IMR-90 (cell line): ENCODE measurements around the gene MAP10. TPM values are rescaled to one million over a fixed set of nuclear protein-coding genes. Genes with fewer than 3 reads are reported as not detected.

Experiments
- ATAC-seq: fragments of 200-7000 bp; cut with Tn5 transposase; 2 replicates; pipeline ENCODE4 v1.9.1; 2020; ENCODE audit warnings: low read depth, mild to moderate bottlenecking, moderate library complexity
- BruUV-seq: library from RNA; stranded (reverse); fragments of 400-500 nt; replicated peaks from 2 replicates; lab custom pipeline; 2021; lab: Mats Ljungman, UMichigan
- CTCF ChIA-PET: fragments of 300-600 bp; formaldehyde crosslinking; extraction: SDS; loops from one replicate; lab custom pipeline; 2021; ENCODE audit warnings: antibody characterized with exemption; lab: Yijun Ruan, JAX
- POLR2A ChIA-PET: fragments of 300-600 bp; sonication (Branson Sonifier 250); formaldehyde crosslinking; loops from one replicate; lab custom pipeline; 2022; ENCODE audit warnings: antibody characterized with exemption; ENCODE audit not compliant: unreplicated experiment; lab: Charles Lee
- DNase-seq: peaks from one replicate; pipeline ENCODE4 v3.0.0; 2013
- H2AFZ ChIP-seq: replicated peaks from 2 replicates; pipeline ENCODE3; 2013; ENCODE audit warnings: low read length, mild to moderate bottlenecking; ENCODE audit not compliant: poor library complexity
- H2AK5ac ChIP-seq: 2 replicates; pipeline ENCODE4 v1.6.1; 2013; ENCODE audit warnings: low read depth, low read length, inconsistent platforms
- H2AK9ac ChIP-seq: replicated peaks from 2 replicates; pipeline ENCODE3; 2013; ENCODE audit warnings: mild to moderate bottlenecking, low read depth, low read length, moderate library complexity; ENCODE audit not compliant: poor library complexity
- H2BK120ac ChIP-seq: 2 replicates; pipeline ENCODE4 v1.6.1; 2013; ENCODE audit warnings: low read depth, low read length, inconsistent platforms
- H2BK15ac ChIP-seq: 3 replicates; pipeline ENCODE4 v1.6.1; 2013; ENCODE audit warnings: low read depth, low read length, inconsistent platforms
- H2BK20ac ChIP-seq: 2 replicates; pipeline ENCODE4 v1.6.1; 2013; ENCODE audit warnings: low read depth, mild to moderate bottlenecking, inconsistent platforms, low read length, moderate library complexity
- H2BK5ac ChIP-seq: 2 replicates; pipeline ENCODE4 v1.6.1; 2013; ENCODE audit warnings: mild to moderate bottlenecking, low read depth, low read length, inconsistent platforms; ENCODE audit not compliant: poor library complexity, severe bottlenecking
- H3K14ac ChIP-seq: replicated peaks from 2 replicates; pipeline ENCODE4 v1.6.1; 2013; ENCODE audit warnings: low read depth, low read length, inconsistent platforms
- H3K18ac ChIP-seq: 2 replicates; pipeline ENCODE4 v1.6.1; 2013; ENCODE audit warnings: low read depth, low read length, control low read depth
- H3K23ac ChIP-seq: 2 replicates; pipeline ENCODE4 v1.6.1; 2013; ENCODE audit warnings: low read depth, low read length, inconsistent platforms
- H3K27ac ChIP-seq: 2 replicates; pipeline ENCODE4 v1.5.1; 2013; ENCODE audit warnings: mild to moderate bottlenecking, control low read depth, low read length; ENCODE audit not compliant: insufficient read depth
- H3K27me3 ChIP-seq: 2 replicates; pipeline ENCODE4 v1.6.1; 2013; ENCODE audit warnings: low read length; ENCODE audit not compliant: control insufficient read depth, insufficient read depth
- H3K36me3 ChIP-seq: 2 replicates; pipeline ENCODE4 v1.6.1; 2013; ENCODE audit warnings: low read length, mixed read lengths; ENCODE audit not compliant: control insufficient read depth, insufficient read depth
- H3K4ac ChIP-seq: 2 replicates; pipeline ENCODE4 v1.6.1; 2013; ENCODE audit warnings: low read depth, low read length, inconsistent platforms
- H3K4me1 ChIP-seq: 2 replicates; pipeline ENCODE4 v1.6.1; 2013; ENCODE audit warnings: low read length, mixed read lengths; ENCODE audit not compliant: control insufficient read depth, insufficient read depth
- H3K4me2 ChIP-seq: 2 replicates; pipeline ENCODE4 v1.6.1; 2013; ENCODE audit warnings: low read depth, mild to moderate bottlenecking, control low read depth, low read length, moderate library complexity
- H3K4me3 ChIP-seq: 2 replicates; pipeline ENCODE4 v1.5.1; 2013; ENCODE audit warnings: low read depth, mild to moderate bottlenecking, control low read depth, low read length, moderate library complexity; ENCODE audit not compliant: insufficient read depth
- H3K56ac ChIP-seq: 2 replicates; pipeline ENCODE4 v1.6.1; 2013; ENCODE audit warnings: low read length, inconsistent platforms; ENCODE audit not compliant: insufficient read depth; ENCODE audit errors: extremely low read depth
- H3K79me1 ChIP-seq, 2 experiments: 2 replicates each; pipeline ENCODE4 v1.6.1; 2013; ENCODE audit warnings: low read length in 2 of 2, inconsistent platforms in 1 of 2, low read depth in 1 of 2
- H3K9ac ChIP-seq: 2 replicates; pipeline ENCODE4 v1.6.1; 2013; ENCODE audit warnings: low read depth, low read length, control low read depth
- H3K9me1 ChIP-seq: 2 replicates; pipeline ENCODE4 v1.6.1; 2013; ENCODE audit warnings: low read length, inconsistent platforms; ENCODE audit not compliant: insufficient read depth
- H3K9me3 ChIP-seq: 2 replicates; pipeline ENCODE4 v1.6.1; 2013; ENCODE audit warnings: low read length; ENCODE audit not compliant: control insufficient read depth, insufficient read depth
- H4K20me1 ChIP-seq: 2 replicates; pipeline ENCODE4 v1.6.1; 2013; ENCODE audit warnings: low read length, inconsistent platforms; ENCODE audit not compliant: insufficient read depth
- H4K5ac ChIP-seq: 2 replicates; pipeline ENCODE4 v1.6.1; 2013; ENCODE audit warnings: mild to moderate bottlenecking, low read depth, low read length, control low read depth
- H4K8ac ChIP-seq, 2 experiments: 2 replicates each; pipeline ENCODE4 v1.6.1; 2013; ENCODE audit warnings: low read depth in 2 of 2, low read length in 2 of 2, control low read depth in 1 of 2, inconsistent platforms in 1 of 2
- H4K91ac ChIP-seq: 2 replicates; pipeline ENCODE4 v1.6.1; 2013; ENCODE audit warnings: low read depth, low read length, inconsistent platforms; ENCODE audit not compliant: insufficient read depth
- CEBPB ChIP-seq: IDR thresholded peaks from 2 replicates; pipeline ENCODE4 v1.6.1; 2012; ENCODE audit warnings: low read depth, low read length, improper control_type of control experiment
- RAD21 ChIP-seq: IDR thresholded peaks from 2 replicates; pipeline ENCODE4 v1.6.1; 2012; ENCODE audit warnings: low read length, improper control_type of control experiment
- USF2 ChIP-seq: fragments of 150-350 bp; IDR thresholded peaks from 2 replicates; pipeline ENCODE4 v1.6.1; 2017; ENCODE audit warnings: mild to moderate bottlenecking, antibody characterized with exemption, low read length, low read depth
- WGBS, 2 experiments: methylation state at CpG; one replicate each; pipeline versions ENCODE4 v1.1.5 to v1.1.7; 2013; ENCODE audit warnings: missing lambda C conversion rate in 2 of 2; ENCODE audit not compliant: insufficient read length in 1 of 2; ENCODE audit errors: extremely low coverage in 2 of 2; 5-methylcytosine and 5-hydroxymethylcytosine counted together
- dilution Hi-C: fragments of 300-500 bp; cut with HindIII; formaldehyde crosslinking; loops from one replicate; pipeline ENCODE4 v1.14.3; 2018; ENCODE audit warnings: low sequenced_read_pairs; ENCODE audit not compliant: unreplicated experiment
- in situ Hi-C: fragments of 300-500 bp; cut with MboI; formaldehyde crosslinking; loops from 3 replicates; pipeline ENCODE4 v1.14.3; 2019; ENCODE audit warnings: low sequenced_read_pairs, inconsistent platforms, mixed read lengths
- intact Hi-C: fragments of 100-400 bp; cut with micrococcal nuclease; formaldehyde crosslinking; loops from 2 replicates; pipeline ENCODE4 v1.10.0; 2022
- polyA plus RNA-seq, 3 experiments: library from polyadenylated mRNA; depleted of rRNA; stranded (reverse); fragments of >200 nt; gene quantifications; 2 replicates each; pipeline ENCODE4 v1.2.3, GENCODE V29; 2012; ENCODE audit warnings: low replicate concordance in 1 of 3
- total RNA-seq: library from RNA; depleted of rRNA; stranded (reverse); fragments of >200 nt; gene quantifications from 2 replicates; pipeline ENCODE4 v1.2.3, GENCODE V29; 2012

MAP10 gene
- total and polyA plus RNA-seq, 2 of the 4 experiments (the other 2 are of a cell fraction) = 1.0 to 1.1 TPM

GRCh38 chr1:232844791-232845190 is 39.6 kb downstream of the MAP10 start:
- BruUV-seq = no TSS peak
- no peak for ATAC-seq
- no peak overlapping the region for H4K91ac ChIP-seq
- no peak overlapping the region for H2BK120ac ChIP-seq
- ChIA-PET CTCF (no interaction called here), POLR2A (no interaction called here)
- no peaks in the 10 kb centered on the region for H3K9me3 ChIP-seq
- no peak overlapping the region for H3K9ac ChIP-seq
- H2AK9ac ChIP-seq = no peak overlapping the region
- no peak overlapping the region for H4K8ac ChIP-seq
- intact Hi-C loops (no loop called here), dilution Hi-C loops (loop anchor here (25.0 kb wide), 1 partner anchor 93 kb away; no protein-coding TSS in a partner anchor), in situ Hi-C loops (no loop called here)
- TF ChIP-seq USF2 (peak; percentile 23; the same call in 1 of the 2 replicates), RAD21 (no peak), CEBPB (peak; percentile 43; the same call in 1 of the 2 replicates)
- H3K36me3 ChIP-seq = no peaks in the 10 kb centered on the region
- no peak overlapping the region for H3K4me2 ChIP-seq
- H3K4me3 ChIP-seq = no peak overlapping the region
- H3K56ac ChIP-seq = no peak overlapping the region
- H2AK5ac ChIP-seq = no peak overlapping the region
- DNase-seq = peak; percentile 76
- H4K20me1 ChIP-seq = no peaks in the 10 kb centered on the region
- WGBS, 2 experiments = no CpG with 5 or more reads among the region's 5 CpGs
- H3K18ac ChIP-seq = no peak overlapping the region
- no peak overlapping the region for H2BK5ac ChIP-seq
- no peak overlapping the region for H3K4ac ChIP-seq
- no peaks in the 10 kb centered on the region for H3K79me1 ChIP-seq
- H3K27ac ChIP-seq = no peak overlapping the region
- H2AFZ ChIP-seq = peak overlapping the region; percentile 19
- no peak overlapping the region for H4K5ac ChIP-seq
- H3K4me1 ChIP-seq = no peaks in the 10 kb centered on the region
- H3K9me1 ChIP-seq = no peaks in the 10 kb centered on the region
- no peak overlapping the region for H2BK15ac ChIP-seq
- H3K27me3 ChIP-seq = no peaks in the 10 kb centered on the region
- no peak overlapping the region for H3K14ac ChIP-seq
- no peak overlapping the region for H3K23ac ChIP-seq
- H2BK20ac ChIP-seq = no peak overlapping the region
